CD14-positive monocyte (primary cell): ENCODE measurements around the gene FHIT. TPM values are rescaled to one million over a fixed set of nuclear protein-coding genes. Genes with fewer than 3 reads are reported as not detected.

ENCODE experiments used
- DNase-seq, 3 donors: peaks; one replicate each; pipeline ENCODE4 v3.0.0-alpha.2; 2011 to 2022
- H2AFZ ChIP-seq: 2 replicates; pipeline ENCODE4 v1.6.0; 2012; ENCODE audit warnings: mild to moderate bottlenecking, low read depth, low read length, inconsistent platforms; ENCODE audit not compliant: insufficient read depth, poor library complexity, severe bottlenecking
- H3K27ac ChIP-seq, 2 donors: 1 replicate in 1 of 2; 2 replicates in 1 of 2; pipeline ENCODE4 v1.5.1; 2012 to 2013; ENCODE audit warnings: low read length in 2 of 2, control low read depth in 1 of 2, inconsistent platforms in 1 of 2, low read depth in 1 of 2, mild to moderate bottlenecking in 1 of 2
- H3K27me3 ChIP-seq, 2 donors: one replicate each; pipeline versions ENCODE4 v1.6.0 to v1.6.1; 2011 to 2013; ENCODE audit warnings: low read length in 2 of 2; ENCODE audit not compliant: control insufficient read depth in 2 of 2, insufficient read depth in 2 of 2
- H3K36me3 ChIP-seq, 2 donors: replicated peaks in 1 of 2; 1 replicate in 1 of 2; 2 replicates in 1 of 2; pipeline versions ENCODE4 v1.5.1 to v1.6.1; 2012 to 2013; ENCODE audit warnings: low read length in 2 of 2, control low read depth in 1 of 2, inconsistent platforms in 1 of 2, mild to moderate bottlenecking in 1 of 2; ENCODE audit not compliant: insufficient read depth in 2 of 2, control insufficient read depth in 1 of 2
- H3K4me1 ChIP-seq, 2 donors: 1 replicate in 1 of 2; 2 replicates in 1 of 2; pipeline versions ENCODE4 v1.5.1 to v1.6.1; 2012 to 2013; ENCODE audit warnings: low read length in 2 of 2, control low read depth in 1 of 2, inconsistent platforms in 1 of 2, mild to moderate bottlenecking in 1 of 2, moderate library complexity in 1 of 2; ENCODE audit not compliant: insufficient read depth in 2 of 2, control insufficient read depth in 1 of 2
- H3K4me2 ChIP-seq: replicated peaks from 2 replicates; pipeline ENCODE3; 2012; ENCODE audit warnings: low read length, moderate library complexity, mild to moderate bottlenecking; ENCODE audit not compliant: poor library complexity, severe bottlenecking; ENCODE audit errors: extremely low read depth
- H3K4me3 ChIP-seq, 3 experiments: fragments of 200-600 bp in 1 of 3; sonication (generic) in 1 of 3; replicated peaks in 1 of 3; 1 replicate in 2 of 3; 2 replicates in 1 of 3; pipeline ENCODE4 v1.5.1; 2011 to 2013; ENCODE audit warnings: low read length in 3 of 3, mild to moderate bottlenecking in 3 of 3, control low read depth in 2 of 3, low read depth in 2 of 3, inconsistent platforms in 1 of 3, moderate library complexity in 1 of 3
- H3K79me2 ChIP-seq: 2 replicates; pipeline ENCODE4 v1.6.0; 2012; ENCODE audit warnings: mild to moderate bottlenecking, control low read depth, inconsistent platforms, low read length, moderate library complexity; ENCODE audit not compliant: insufficient read depth
- H3K9ac ChIP-seq: 2 replicates; pipeline ENCODE4 v1.6.0; 2017; ENCODE audit warnings: low read length, mild to moderate bottlenecking; ENCODE audit not compliant: insufficient read depth, poor library complexity, severe bottlenecking
- H3K9me3 ChIP-seq, 2 donors: replicated peaks in 1 of 2; 1 replicate in 1 of 2; 2 replicates in 1 of 2; pipeline versions ENCODE4 v1.5.1 to v1.6.1; 2012 to 2013; ENCODE audit warnings: low read length in 2 of 2, control low read depth in 1 of 2; ENCODE audit not compliant: control insufficient read depth in 1 of 2, insufficient read depth in 1 of 2
- H4K20me1 ChIP-seq: 2 replicates; pipeline ENCODE4 v1.6.0; 2012; ENCODE audit warnings: mild to moderate bottlenecking, low read length, control low read depth, moderate library complexity; ENCODE audit not compliant: insufficient read depth
- H3K27ac Mint-ChIP-seq, 7 donors: one replicate each; pipeline ENCODE4 v1.8.0; 2020; ENCODE audit warnings: mild to moderate bottlenecking in 7 of 7, mixed read lengths in 7 of 7, moderate library complexity in 6 of 7, inconsistent platforms in 2 of 7
- H3K27me3 Mint-ChIP-seq, 3 donors: one replicate each; pipeline ENCODE4 v1.8.0; 2021 to 2022; ENCODE audit warnings: low read depth in 3 of 3, mild to moderate bottlenecking in 3 of 3, mixed read lengths in 3 of 3, moderate library complexity in 3 of 3, inconsistent platforms in 1 of 3
- H3K36me3 Mint-ChIP-seq, 2 donors: one replicate each; pipeline ENCODE4 v1.8.0; 2020; ENCODE audit warnings: mixed read lengths in 2 of 2, inconsistent platforms in 1 of 2, mild to moderate bottlenecking in 1 of 2
- H3K4me1 Mint-ChIP-seq: one replicate; pipeline ENCODE4 v1.8.0; 2020; ENCODE audit warnings: mild to moderate bottlenecking, mixed read lengths
- H3K4me3 Mint-ChIP-seq, 2 donors: one replicate each; pipeline ENCODE4 v1.8.0; 2020; ENCODE audit warnings: mild to moderate bottlenecking in 2 of 2, mixed read lengths in 2 of 2, moderate library complexity in 1 of 2
- H3K9me3 Mint-ChIP-seq, 7 donors: one replicate each; pipeline ENCODE4 v1.8.0; 2020 to 2022; ENCODE audit warnings: mixed read lengths in 7 of 7, mild to moderate bottlenecking in 6 of 7, moderate library complexity in 6 of 7, inconsistent platforms in 2 of 7
- WGBS: methylation state at CpG from one replicate; pipeline ENCODE4 v1.1.5; 2013; ENCODE audit warnings: missing lambda C conversion rate; ENCODE audit not compliant: insufficient coverage; 5-methylcytosine and 5-hydroxymethylcytosine counted together
- intact Hi-C, 2 donors: fragments of 100-400 bp; cut with micrococcal nuclease; formaldehyde crosslinking; loops; one replicate each; pipeline versions ENCODE4 v1.15.0 to v1.15.1; 2023
- polyA plus RNA-seq, 3 donors: library from polyadenylated mRNA; depleted of rRNA in 1 of 3; unstranded in 2 of 3; stranded (reverse) in 1 of 3; fragments of 300-500 nt in 2 of 3; fragments of >200 nt in 1 of 3; fragmentation: Illumina TruSeq in 2 of 3; gene quantifications; 1 replicate in 2 of 3; 2 replicates in 1 of 3; pipeline ENCODE4 v1.2.3, GENCODE V29; 2012 to 2021
- TF ChIP-seq, protein P1 (sequence below): fragments of 200-600 bp; IDR thresholded peaks from one replicate; pipeline ENCODE4 v1.8.0; 2022; ENCODE audit warnings: antibody characterized with exemption, mild to moderate bottlenecking

Gene FHIT
- polyA plus RNA-seq, 3 donors = 1.7 to 3.4 (median 3.2) TPM

DNA sequence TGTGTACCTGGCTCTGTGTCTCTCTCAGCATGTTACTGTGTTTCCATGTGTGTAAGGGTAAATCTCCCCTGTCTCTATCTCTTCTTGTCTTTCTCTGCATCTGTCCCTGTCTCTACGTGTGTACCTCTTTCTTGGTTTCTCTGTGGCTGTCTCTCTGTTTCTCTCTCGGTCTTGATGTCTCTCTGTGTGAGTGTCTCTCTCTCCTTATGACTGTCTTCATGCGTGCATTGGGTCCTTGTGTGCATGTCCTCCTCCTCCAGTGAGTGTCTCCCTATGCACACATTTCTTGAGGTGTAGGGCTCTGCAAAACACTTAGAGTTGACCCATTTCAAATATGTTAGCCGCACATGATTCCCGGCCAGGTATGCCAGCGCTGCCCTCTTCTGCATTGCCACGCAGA lies 1298.1 kb downstream of the FHIT start:
- Histone ChIP-seq H2AFZ (no peak overlapping the region), H4K20me1 (no peaks in the 10 kb centered on the region), H3K36me3 (no peaks in the 10 kb centered on the region), H3K27ac (no peak overlapping the region), H3K4me1 (no peaks in the 10 kb centered on the region), H3K4me3 (no peak overlapping the region), H3K4me2 (no peak overlapping the region), H3K27me3 (no peaks in the 10 kb centered on the region), H3K9ac (no peak overlapping the region), H3K9me3 (no peaks in the 10 kb centered on the region), H3K79me2 (no peaks in the 10 kb centered on the region)
- no peak overlapping the region for H3K27ac Mint-ChIP-seq
- WGBS = 96% methylated on average over 5 of the region's 7 CpGs
- TF ChIP-seq, protein P1, sequence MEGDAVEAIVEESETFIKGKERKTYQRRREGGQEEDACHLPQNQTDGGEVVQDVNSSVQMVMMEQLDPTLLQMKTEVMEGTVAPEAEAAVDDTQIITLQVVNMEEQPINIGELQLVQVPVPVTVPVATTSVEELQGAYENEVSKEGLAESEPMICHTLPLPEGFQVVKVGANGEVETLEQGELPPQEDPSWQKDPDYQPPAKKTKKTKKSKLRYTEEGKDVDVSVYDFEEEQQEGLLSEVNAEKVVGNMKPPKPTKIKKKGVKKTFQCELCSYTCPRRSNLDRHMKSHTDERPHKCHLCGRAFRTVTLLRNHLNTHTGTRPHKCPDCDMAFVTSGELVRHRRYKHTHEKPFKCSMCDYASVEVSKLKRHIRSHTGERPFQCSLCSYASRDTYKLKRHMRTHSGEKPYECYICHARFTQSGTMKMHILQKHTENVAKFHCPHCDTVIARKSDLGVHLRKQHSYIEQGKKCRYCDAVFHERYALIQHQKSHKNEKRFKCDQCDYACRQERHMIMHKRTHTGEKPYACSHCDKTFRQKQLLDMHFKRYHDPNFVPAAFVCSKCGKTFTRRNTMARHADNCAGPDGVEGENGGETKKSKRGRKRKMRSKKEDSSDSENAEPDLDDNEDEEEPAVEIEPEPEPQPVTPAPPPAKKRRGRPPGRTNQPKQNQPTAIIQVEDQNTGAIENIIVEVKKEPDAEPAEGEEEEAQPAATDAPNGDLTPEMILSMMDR = no peak
- H3K9me3 Mint-ChIP-seq = peaks cover 0 to 5% (median 0%) of the 10 kb centered on the region in 7 donors
- H3K4me1 Mint-ChIP-seq = no peaks in the 10 kb centered on the region
- intact Hi-C loops = no loop called here
- no peaks in the 10 kb centered on the region for H3K36me3 Mint-ChIP-seq
- no peak for DNase-seq
- no peak overlapping the region for H3K4me3 Mint-ChIP-seq
- peaks cover 0 to 2% (median 0%) of the 10 kb centered on the region in 3 donors for H3K27me3 Mint-ChIP-seq

GRCh38 chr3:59949311-59949710 lies 1301.9 kb downstream of the FHIT start:
- Histone ChIP-seq H3K27ac (no peak overlapping the region), H3K4me1 (no peaks in the 10 kb centered on the region), H3K9ac (no peak overlapping the region), H3K9me3 (no peaks in the 10 kb centered on the region), H3K4me2 (no peak overlapping the region), H3K4me3 (no peak overlapping the region), H2AFZ (no peak overlapping the region), H3K36me3 (no peaks in the 10 kb centered on the region), H3K79me2 (no peaks in the 10 kb centered on the region), H3K27me3 (no peaks in the 10 kb centered on the region), H4K20me1 (no peaks in the 10 kb centered on the region)
- peaks cover 0 to 2% (median 0%) of the 10 kb centered on the region in 3 donors for H3K27me3 Mint-ChIP-seq
- peaks cover 0 to 5% (median 2%) of the 10 kb centered on the region in 7 donors for H3K9me3 Mint-ChIP-seq
- DNase-seq = no peak
- H3K36me3 Mint-ChIP-seq = no peaks in the 10 kb centered on the region
- H3K27ac Mint-ChIP-seq = no peak overlapping the region
- TF ChIP-seq, protein P1 = no peak
- no CpG with 5 or more reads among the region's 5 CpGs for WGBS
- H3K4me1 Mint-ChIP-seq = no peaks in the 10 kb centered on the region
- H3K4me3 Mint-ChIP-seq = no peak overlapping the region
- intact Hi-C loops = no loop called here
